ENCODE results near the gene ATP1B1. TPM values are rescaled to one million over a fixed set of nuclear protein-coding genes. Genes with fewer than 3 reads are reported as not detected.

ATP1B1 gene
- total and polyA plus RNA-seq, 2 donors (not counting 1 experiment from before 2014, with no cell fraction given) = 1.4 to 1.7 TPM

GRCh38 chr1:169094897-169095569, 11.5 kb upstream of the ATP1B1 start:
- H3K4me2 ChIP-seq (replicated peaks; ENCODE audit: low read depth, low read length, poor library complexity, severe bottlenecking) = no peak overlapping the region
- H3K4me1 ChIP-seq (ENCODE audit: control insufficient read depth in 2 of 2, insufficient read depth in 2 of 2, low read length in 2 of 2) = no peaks in the 10 kb centered on the region
- WGBS (ENCODE audit: insufficient coverage) = 100% methylated on average over 3 of the region's 4 CpGs
- H3K4me3 ChIP-seq (ENCODE audit: control extremely low read depth in 1 of 5, extremely low read depth in 1 of 5, insufficient read depth in 1 of 5, low read depth in 2 of 5, low read length in 4 of 5) = no peak overlapping the region
- DNase-seq = no peak
- Mint-ChIP-seq H3K27me3 (peaks cover 28% of the 10 kb centered on the region), H3K4me3 (no peak overlapping the region), H3K4me1 (peaks cover 10% of the 10 kb centered on the region), H3K9me3 (ENCODE audit: insufficient read depth) (no peaks in the 10 kb centered on the region), H3K27ac (no peak overlapping the region)
- POLR2A ChIA-PET = no interaction called here
- no peak overlapping the region for H2AFZ ChIP-seq (ENCODE audit: insufficient read depth, low read depth, low read length, poor library complexity, severe bottlenecking)
- H3K79me2 ChIP-seq (ENCODE audit: control insufficient read depth, insufficient read depth, low read length) = no peaks in the 10 kb centered on the region
- no peaks in the 10 kb centered on the region for H3K36me3 ChIP-seq (replicated peaks in 1 of 2; ENCODE audit: control extremely low read depth in 1 of 2, control insufficient read depth in 1 of 2, extremely low read depth in 1 of 2, insufficient read depth in 2 of 2, low read length in 1 of 2)
- intact Hi-C loops (cut with micrococcal nuclease) = no loop called here
- ATAC-seq (ENCODE audit: low read depth) = no peak
- H3K9ac ChIP-seq (ENCODE audit: low read length) = no peak overlapping the region
- CTCF ChIA-PET = interaction anchor here (1.3 kb wide), 1 partner anchor 15 kb away, joined by 3 read pairs; no protein-coding TSS in a partner anchor
- no peak overlapping the region for H3K27ac ChIP-seq (ENCODE audit: low read length in 2 of 2)
- no peak for TF ChIP-seq CTCF (IDR thresholded peaks at IDR 0.05)
- no peak for TF ChIP-seq EZH2 (IDR thresholded peaks at IDR 0.05; ENCODE audit: borderline replicate concordance, insufficient read depth, low read depth, low read length, poor library complexity, severe bottlenecking)
- no peaks in the 10 kb centered on the region for H4K20me1 ChIP-seq (ENCODE audit: control insufficient read depth, insufficient read depth, low read length, poor library complexity, severe bottlenecking)
- H3K27me3 ChIP-seq (replicated peaks in 1 of 4; ENCODE audit: control extremely low read depth in 1 of 4, control insufficient read depth in 3 of 4, insufficient read depth in 4 of 4, low read length in 3 of 4) = no peaks in the 10 kb centered on the region
- no peaks in the 10 kb centered on the region for H3K9me3 ChIP-seq (ENCODE audit: control extremely low read depth in 1 of 3, control insufficient read depth in 2 of 3, insufficient read depth in 1 of 3, low read length in 2 of 3)

- ATAC-seq (ENCODE audit: low read depth) = no peak
- POLR2A ChIA-PET = no interaction called here
- Histone ChIP-seq H3K9me3 (ENCODE audit: control extremely low read depth in 1 of 3, control insufficient read depth in 2 of 3, insufficient read depth in 1 of 3, low read length in 2 of 3) (no peaks in the 10 kb centered on the region), H3K79me2 (ENCODE audit: control insufficient read depth, insufficient read depth, low read length) (no peaks in the 10 kb centered on the region), H2AFZ (ENCODE audit: insufficient read depth, low read depth, low read length, poor library complexity, severe bottlenecking) (no peak overlapping the region), H3K36me3 (replicated peaks in 1 of 2; ENCODE audit: control extremely low read depth in 1 of 2, control insufficient read depth in 1 of 2, extremely low read depth in 1 of 2, insufficient read depth in 2 of 2, low read length in 1 of 2) (no peaks in the 10 kb centered on the region), H3K27me3 (replicated peaks in 1 of 4; ENCODE audit: control extremely low read depth in 1 of 4, control insufficient read depth in 3 of 4, insufficient read depth in 4 of 4, low read length in 3 of 4) (peaks cover 0 to 9% (median 2%) of the 10 kb centered on the region in 4 experiments), H3K4me1 (ENCODE audit: control insufficient read depth in 2 of 2, insufficient read depth in 2 of 2, low read length in 2 of 2) (no peaks in the 10 kb centered on the region), H3K4me3 (ENCODE audit: control extremely low read depth in 1 of 5, extremely low read depth in 1 of 5, insufficient read depth in 1 of 5, low read depth in 2 of 5, low read length in 4 of 5) (no peak overlapping the region), H3K4me2 (replicated peaks; ENCODE audit: low read depth, low read length, poor library complexity, severe bottlenecking) (no peak overlapping the region), H3K27ac (ENCODE audit: low read length in 2 of 2) (no peak overlapping the region), H3K9ac (ENCODE audit: low read length) (no peak overlapping the region), H4K20me1 (ENCODE audit: control insufficient read depth, insufficient read depth, low read length, poor library complexity, severe bottlenecking) (no peaks in the 10 kb centered on the region)
- Mint-ChIP-seq H3K27me3 (peaks cover 37% of the 10 kb centered on the region), H3K9me3 (ENCODE audit: insufficient read depth) (no peaks in the 10 kb centered on the region), H3K27ac (no peak overlapping the region), H3K4me1 (peaks cover 3% of the 10 kb centered on the region), H3K4me3 (no peak overlapping the region)
- DNase-seq = no peak
- 59% methylated on average over 1 of the region's 1 CpG for WGBS (ENCODE audit: insufficient coverage)
- CTCF ChIA-PET = no interaction called here
- TF ChIP-seq EZH2 (IDR thresholded peaks at IDR 0.05; ENCODE audit: borderline replicate concordance, insufficient read depth, low read depth, low read length, poor library complexity, severe bottlenecking) (no peak), CTCF (IDR thresholded peaks at IDR 0.05) (no peak)
- intact Hi-C loops (cut with micrococcal nuclease) = no loop called here
Observed at GRCh38 chr1:169098380-169098779, 8.1 kb upstream of the ATP1B1 start.
